GM21360 (cell line): ENCODE data around the gene HHIPL2.
"Not testable (repeated sequence)": the region's sequence is repeated elsewhere in the genome, so short reads cannot be mapped to it uniquely, and the experiment has no call there.

Experiments
- ATAC-seq: cut with Tn5 transposase; IDR thresholded peaks from one replicate; pipeline ENCODE4 v1.9.1; 2021; ENCODE audit warnings: mild to moderate bottlenecking, moderate library complexity; ENCODE audit not compliant: unreplicated experiment

The HHIPL2 gene

DNA sequence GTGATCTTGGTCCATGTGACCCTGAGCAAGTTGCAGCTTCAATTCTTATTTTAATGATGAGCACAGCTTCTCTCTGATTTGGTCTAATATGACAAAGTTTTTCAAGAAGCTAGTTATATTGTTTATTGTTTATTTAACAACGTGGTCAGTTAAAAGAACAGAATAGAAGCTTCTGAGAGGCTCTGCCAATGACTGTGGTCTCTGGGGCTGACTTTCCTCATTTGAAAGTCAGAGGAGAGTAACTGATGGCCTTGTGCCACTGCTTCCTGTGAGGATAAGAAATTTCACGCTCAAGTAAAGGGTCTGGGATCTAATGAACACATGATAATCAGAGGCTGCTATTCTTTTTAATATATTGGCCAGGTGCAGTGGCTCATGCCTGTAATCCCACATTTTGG lies 7.3 kb downstream of the HHIPL2 start:
- ATAC-seq, result no peak

DNA sequence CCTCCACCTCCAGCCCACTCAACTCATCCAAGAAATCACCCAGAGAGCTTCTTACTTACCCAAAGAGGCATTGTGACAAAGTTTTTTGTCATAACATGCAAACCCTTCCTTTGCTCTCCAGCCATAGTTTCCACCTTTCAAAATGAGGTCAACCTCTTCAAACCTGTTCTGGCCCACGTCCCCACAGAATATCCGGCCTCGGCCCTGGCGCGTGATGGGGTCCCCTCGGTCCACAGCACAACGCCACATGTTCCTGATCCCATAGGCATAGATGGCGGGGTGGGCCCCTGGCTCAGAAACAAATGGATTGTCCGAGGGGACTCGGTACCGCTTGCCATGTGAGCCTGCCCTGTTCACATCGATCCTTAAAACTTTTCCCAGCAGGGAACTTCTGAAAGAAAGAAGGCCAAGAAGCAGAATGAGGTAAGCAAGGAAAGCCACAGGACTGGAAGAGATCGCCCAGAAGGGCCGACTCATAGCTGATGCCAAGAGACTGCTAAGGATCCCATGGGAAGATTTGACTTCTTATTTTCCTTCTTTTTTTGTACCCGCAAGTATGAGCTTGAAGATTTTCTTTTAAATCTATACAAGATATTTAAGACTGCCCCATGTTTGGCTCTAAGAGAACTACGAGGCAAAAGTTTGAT lies 7.8 kb downstream of the HHIPL2 start:
- ATAC-seq, result no peak

DNA sequence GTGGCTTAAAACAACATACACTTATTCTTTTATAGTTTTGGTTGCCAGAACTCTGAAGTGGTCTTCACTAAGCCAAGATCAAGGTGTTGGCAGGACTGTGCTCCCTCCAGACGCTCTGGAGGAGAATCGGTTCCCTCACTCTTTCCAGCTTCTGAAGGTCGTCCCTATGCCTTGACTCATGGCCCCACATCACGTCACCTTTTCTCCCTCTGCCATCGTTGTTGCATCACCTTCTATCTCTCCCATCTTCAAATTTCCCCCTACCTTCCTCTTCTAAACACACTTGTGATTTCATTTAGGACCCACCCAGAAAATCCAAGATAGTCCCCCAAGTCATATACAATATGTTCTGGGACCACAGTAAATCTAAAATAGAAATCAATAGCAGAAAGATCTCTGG lies 12.4 kb downstream of the HHIPL2 start:
- no peak for ATAC-seq

DNA sequence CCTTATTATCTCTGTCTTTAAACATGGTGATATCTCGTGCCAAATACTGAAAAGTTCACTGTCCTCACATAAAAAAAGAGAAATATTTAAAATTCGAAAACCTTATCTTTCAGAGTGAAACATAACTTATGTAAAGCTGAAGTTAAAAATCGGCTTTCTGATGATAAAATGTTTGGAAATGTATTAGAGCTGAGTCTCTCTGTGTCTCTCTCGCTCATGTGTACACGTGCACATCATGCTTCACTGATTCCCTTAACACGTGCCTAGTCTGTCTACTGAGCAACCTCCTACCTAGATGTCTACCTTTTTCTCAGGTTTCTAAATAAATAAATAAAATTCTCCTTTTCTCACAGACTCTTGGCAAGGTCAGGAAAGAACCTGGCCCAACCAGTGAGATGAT lies 17.1 kb downstream of the HHIPL2 start:
- ATAC-seq, result no peak

DNA sequence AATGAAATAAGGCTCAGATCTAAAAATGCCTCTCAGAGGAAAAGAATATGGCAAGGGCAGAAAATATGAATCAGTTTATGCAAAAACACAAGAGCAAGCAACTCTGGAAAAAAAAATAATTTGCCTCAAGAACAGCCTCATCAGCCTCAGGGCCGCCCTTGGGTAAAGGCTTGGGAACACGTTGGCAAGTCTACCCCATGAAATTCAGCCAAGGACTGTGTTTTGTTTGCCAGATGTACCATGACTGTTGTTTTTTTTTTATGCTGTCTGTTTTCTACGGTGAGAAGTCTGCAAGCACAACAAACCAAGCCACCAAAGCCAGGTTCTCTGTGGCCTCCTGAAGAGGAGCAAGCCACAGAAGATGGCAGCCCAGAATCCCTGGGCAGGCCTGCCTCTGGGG lies 18.0 kb downstream of the HHIPL2 start:
- no peak for ATAC-seq

DNA sequence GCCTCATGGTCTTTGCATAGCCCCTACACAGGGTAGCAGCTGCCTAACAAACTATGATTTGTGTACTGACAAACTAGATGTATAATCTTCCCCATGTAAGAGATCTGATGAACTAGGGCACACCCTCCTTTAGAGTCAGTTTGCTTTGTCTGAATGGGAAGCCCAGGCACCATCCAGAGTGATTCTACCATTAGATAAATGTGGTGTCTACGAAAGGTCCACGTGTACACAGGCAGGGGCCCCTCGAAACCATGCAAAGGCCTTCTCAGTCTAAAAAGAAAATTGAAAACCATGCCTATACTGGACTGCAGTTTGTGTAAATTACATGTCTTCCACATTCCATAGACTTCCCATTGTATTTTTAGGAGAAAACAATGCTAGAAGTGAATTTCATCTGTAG lies 18.7 kb downstream of the HHIPL2 start:
- ATAC-seq, result no peak

DNA sequence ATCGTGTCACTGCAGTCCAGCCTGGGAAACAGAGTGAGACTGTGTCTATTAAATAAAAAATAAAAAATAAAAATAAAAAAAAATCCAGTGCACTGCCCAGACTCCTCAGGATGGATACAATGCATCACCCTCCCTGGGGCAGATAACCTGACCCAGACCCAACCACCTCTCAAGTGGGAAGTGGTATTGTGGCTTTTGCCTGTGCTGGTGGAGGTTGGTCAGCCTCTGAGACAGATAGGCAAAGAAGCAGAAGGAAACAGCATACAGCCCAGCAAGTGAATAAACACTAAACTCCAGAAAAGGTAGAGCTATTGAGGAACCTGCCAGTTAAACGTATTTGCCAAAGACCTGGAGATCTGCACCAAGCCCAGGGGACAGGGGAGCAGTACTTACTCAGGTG lies 22.0 kb downstream of the HHIPL2 start:
- ATAC-seq, result no peak

DNA sequence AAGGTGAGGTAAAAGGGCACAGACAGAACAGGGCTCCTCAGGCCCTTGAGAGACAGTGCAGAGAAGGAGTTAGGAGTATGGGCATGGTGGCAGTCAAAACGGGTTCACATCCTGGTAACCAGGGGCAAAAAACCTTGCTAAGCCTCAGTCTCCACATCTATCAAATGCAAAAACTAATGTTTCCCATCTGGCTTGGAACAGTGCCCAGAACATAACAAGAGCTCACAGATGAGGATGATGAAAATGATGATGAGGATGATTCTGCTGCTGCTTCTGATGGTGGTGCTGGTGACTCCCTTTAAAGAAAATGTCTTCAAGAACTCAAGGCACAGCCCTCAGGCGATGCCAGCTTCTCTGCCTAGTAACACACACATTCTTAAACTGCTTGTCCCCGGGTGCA lies 24.1 kb downstream of the HHIPL2 start:
- ATAC-seq, result no peak

DNA sequence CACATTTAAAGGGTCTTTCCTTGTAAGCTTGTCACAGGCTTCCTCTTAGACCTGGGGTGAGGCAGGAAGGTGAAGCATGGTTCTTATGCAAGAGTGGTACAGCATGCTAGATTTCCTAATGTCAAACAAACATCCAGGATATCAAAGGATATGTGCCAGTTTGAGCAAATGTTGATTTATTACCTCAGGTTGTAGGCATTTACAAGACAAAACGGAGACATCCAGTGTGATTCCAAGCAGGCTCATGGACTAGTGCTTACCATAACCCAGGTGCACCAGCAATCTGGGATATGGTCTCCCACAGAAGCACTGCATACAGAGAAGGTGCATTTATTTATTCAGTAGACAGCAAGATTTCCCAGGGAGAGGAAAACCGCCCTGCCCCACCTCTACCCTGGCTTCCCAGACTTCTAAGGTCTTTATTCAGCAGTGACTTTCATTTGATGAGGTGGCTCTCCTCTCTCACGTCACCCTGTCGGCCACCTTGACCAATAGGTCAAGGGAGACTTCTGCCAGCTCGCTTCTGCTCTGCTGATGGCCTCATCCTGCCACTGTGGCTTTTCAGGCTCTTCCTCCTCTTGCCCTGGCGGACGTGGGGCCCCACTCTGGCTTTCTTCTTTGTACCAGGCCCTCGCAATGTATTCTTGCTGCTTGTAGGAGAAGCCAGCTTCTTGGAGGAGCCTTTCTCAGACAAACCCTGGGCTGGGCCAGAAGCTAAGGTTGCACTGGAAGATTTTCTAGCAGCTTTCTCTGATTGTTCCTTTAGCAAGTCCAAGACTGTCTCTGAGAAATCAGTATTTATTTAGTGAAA lies 25.6 kb downstream of the HHIPL2 start:
- ATAC-seq, result no peak

DNA sequence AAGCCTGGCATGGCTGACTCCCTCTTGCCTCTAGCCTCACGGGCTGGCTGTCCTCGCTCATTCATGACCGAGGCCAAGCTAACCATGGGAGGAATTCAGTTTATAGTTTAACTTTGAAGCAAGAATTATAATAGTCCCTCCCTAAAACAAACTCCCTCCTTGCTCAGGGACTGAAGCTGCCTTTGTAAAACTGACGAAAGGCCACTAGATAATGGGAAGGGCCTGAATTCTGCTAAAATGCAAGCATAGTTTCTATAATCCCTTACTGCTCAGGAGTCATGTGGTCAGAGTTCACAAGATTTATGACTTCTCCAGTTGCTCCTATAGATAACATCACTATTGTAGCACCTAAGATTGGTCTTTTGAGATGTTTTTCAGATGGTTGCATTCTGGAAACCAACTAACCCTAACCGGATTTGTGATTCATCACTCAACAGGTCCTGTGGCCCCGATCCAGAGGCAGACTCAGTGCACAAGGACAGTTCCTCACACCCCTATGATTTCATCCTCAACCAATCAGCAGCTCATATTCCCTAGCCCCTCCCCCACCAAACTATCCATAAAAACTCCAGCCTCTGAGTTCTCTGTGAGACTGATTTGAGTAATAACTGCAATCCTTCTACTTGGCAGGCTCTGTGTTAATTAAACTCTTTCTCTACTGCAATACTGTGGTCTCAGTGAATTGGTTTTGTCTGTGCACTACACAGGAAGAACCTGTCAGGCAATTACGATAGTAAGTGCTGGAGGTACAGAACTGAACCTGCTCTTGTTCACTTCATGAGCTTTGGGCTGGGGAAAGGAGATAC lies 26.4 kb downstream of the HHIPL2 start:
- no peak for ATAC-seq

DNA sequence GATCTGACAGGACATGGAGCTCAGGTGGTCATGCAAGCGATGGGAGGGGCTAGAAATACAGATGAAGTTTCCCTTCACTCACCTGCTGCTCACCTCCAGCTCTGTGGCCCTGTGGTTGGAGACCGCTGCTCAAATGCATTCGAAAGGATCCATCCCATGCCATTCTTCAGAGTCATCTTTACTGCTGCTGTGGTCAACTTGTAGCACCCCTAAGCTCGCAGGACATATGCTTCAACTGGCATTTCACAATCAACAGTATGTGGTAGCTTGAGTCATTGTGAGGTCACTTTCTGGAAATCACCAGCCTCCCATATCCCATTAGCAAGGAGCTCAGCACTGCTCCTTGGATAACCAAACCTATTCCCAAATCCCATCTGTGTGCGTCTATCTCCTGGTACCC lies 58.4 kb downstream of the HHIPL2 start:
- not testable (repeated sequence) for ATAC-seq

DNA sequence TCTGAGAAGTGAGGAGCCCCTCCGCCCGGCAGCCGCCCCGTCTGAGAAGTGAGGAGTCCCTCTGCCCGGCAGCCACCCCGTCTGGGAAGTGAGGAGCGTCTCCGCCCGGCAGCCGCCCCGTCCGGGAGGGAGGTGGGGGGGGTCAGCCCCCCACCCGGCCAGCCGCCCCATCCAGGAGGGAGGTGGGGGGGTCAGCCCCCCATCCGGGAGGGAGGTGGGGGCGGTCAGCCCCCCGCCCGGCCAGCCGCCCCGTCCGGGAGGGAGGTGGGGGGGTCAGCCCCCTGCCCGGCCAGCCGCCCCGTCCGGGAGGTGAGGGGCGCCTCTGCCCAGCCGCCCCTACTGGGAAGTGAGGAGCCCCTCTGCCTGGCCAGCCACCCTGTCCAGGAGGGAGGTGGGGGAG lies 60.1 kb downstream of the HHIPL2 start:
- not testable (repeated sequence) for ATAC-seq

DNA sequence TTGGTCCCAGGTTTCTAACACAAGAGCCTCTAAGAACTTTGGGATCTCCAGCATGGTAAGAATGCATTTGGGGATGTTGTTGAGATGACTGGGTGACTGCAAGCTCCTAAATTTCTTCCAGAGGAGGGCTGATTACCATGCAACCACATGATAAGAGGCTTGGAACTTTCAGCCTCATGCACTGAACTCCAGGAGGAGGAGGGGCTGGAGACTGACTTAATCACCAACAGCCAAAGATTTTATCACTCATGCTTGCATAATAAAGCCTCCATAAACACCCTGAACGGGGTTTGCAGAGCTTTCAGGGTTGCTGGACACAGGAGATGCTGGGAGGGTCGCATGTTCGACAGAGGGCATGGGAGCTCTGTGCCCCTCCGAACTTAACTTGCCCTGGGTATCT lies 63.9 kb downstream of the HHIPL2 start:
- not testable (repeated sequence) for ATAC-seq

DNA sequence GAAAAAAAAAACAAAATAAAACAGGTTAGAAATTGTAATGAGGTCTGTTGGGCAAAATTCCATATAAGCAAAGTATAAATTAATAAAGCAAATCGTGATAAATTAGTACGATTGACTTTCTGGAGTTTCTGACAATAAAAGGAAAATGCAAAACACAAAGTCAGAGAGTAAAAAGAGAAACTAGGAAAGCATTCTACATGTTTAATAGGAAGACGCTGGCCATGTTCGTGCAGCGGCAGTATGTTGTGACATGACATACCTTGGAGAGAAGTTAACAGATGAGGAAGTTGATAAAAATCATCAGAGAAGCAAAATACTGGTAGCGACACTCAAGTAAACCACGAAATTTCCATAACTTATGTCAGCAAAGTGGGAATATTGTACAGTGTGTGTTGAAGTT lies 68.3 kb downstream of the HHIPL2 start:
- ATAC-seq, result not testable (repeated sequence)

DNA sequence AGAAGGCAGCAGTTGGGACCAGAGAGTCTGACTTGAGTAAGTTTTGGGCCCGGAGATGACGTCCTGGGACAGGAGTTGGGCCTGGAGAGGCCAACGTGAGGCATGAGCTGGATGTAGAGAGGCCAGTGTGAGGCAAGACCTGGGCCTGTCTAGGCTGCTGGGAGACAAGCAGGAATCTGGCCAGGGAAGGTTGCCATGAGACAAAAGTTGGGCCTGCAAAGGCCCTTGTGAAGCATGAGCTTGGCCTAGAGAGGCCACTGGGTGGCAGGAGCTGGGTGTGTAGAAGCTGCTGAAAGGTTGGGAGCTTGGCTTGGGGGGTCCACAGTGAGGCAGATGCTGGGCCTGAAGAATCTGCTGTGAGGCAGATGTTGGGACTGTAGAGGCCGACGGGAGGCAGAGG lies 71.5 kb downstream of the HHIPL2 start:
- ATAC-seq, result not testable (repeated sequence)

DNA sequence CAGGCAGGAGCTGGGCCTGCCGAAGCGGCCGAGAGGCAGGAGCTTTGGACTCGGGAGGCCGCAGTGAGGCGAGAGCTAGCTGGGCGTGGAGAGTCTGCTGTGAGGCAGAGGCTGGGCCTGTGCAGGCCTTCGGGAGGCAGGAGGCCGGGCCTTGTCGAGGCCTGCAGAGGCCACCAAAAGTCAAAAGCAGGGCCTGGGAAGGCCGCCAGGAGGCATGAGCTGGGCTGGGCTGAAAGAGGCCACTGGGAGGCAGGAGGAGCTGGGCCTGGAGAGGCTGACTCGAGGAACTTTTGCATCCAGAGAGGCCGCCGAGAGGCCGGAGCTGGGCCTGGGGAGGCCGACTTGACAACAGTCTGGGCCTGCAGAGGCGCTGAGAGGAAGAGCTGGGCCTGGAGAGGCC lies 74.2 kb downstream of the HHIPL2 start:
- not testable (repeated sequence) for ATAC-seq

DNA sequence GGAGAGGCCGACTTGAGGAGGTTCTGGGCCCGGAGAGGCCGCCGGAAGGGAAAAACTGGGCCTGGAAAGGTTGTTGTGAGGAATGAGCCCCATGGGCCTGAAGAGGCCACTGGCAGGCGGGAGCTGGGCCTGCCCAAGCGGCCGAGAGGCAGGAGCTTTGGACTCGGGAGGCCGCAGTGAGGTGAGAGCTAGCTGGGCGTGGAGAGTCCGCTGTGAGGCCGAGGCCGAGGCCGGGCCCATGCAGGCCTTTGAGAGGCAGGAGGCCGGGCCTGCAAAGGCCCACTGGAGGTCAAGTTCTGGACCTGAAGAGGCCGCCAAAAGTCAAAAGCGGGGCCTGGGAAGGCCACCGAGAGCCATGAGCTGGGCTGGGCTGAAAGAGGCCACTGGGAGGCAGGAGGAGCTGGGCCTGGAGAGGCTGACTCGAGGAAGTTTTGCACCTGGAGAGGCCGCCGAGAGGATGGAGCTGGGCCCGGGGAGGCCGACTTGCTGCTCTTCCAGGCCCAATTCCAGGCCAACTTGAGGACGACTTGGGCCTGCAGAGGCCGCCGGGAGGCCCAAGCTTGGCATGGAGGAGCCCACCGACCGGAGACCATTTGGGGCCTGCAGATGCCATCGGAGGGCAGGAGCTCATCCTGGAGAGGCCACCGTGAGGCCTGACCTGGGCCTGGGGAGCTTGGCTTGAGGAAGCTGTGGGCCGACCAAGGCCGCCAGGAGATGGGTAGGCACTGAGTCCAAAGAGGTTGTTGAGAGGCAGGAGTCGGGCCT lies 74.9 kb downstream of the HHIPL2 start:
- ATAC-seq, result not testable (repeated sequence)
